Liver (tissue), 3 donors: ENCODE measurements around the gene TCERG1L.

Experiments used
- CTCF ChIP-seq: fragments of 150-350 bp; IDR thresholded peaks from 2 replicates; pipeline ENCODE4 v1.5.1; 2017; ENCODE audit warnings: improper control_type of control experiment, low read depth, low read length; ENCODE audit not compliant: missing input control
- HNF4A ChIP-seq, 2 donors: conservative IDR thresholded peaks; 2 replicates each; pipeline ENCODE4 v1.6.1; 2016; ENCODE audit warnings: antibody characterized with exemption in 2 of 2, mild to moderate bottlenecking in 2 of 2
- donor health status: healthy.
- donor health status: healthy.

- no peak for TF ChIP-seq HNF4A (conservative IDR thresholded peaks at IDR 0.05)
- TF ChIP-seq CTCF = no peak
Measured at GRCh38 chr10:131055437-131055836, 256.1 kb downstream of the TCERG1L start.
